H1 (cell line): ENCODE measurements around the gene REPS2. TPM values are rescaled to one million over a fixed set of nuclear protein-coding genes. Genes with fewer than 3 reads are reported as not detected.

Source experiments
- CHD1 ChIP-seq: IDR thresholded peaks from 2 replicates; pipeline ENCODE4 v1.6.1; 2012; ENCODE audit warnings: low read depth, low read length, improper control_type of control experiment
- FOSL1 ChIP-seq: IDR thresholded peaks from 2 replicates; pipeline ENCODE4 v1.6.1; 2011; ENCODE audit warnings: mild to moderate bottlenecking, low read depth, low read length, moderate library complexity; ENCODE audit not compliant: insufficient read depth
- HDAC2 ChIP-seq, 2 experiments: fragments of 300-600 bp in 1 of 2; sonication (generic) in 1 of 2; IDR thresholded peaks; 2 replicates each; pipeline ENCODE4 v1.6.1; 2011 to 2012; ENCODE audit warnings: low read depth in 2 of 2, low read length in 2 of 2, mild to moderate bottlenecking in 2 of 2, moderate library complexity in 2 of 2, borderline replicate concordance in 1 of 2, inconsistent platforms in 1 of 2
- KDM5A ChIP-seq: fragments of 200-600 bp; IDR thresholded peaks from 2 replicates; pipeline ENCODE4 v1.7.1; 2012; ENCODE audit warnings: mild to moderate bottlenecking, low read length, inconsistent platforms, mixed read lengths
- NANOG ChIP-seq: IDR thresholded peaks from 2 replicates; pipeline ENCODE4 v1.6.1; 2011; ENCODE audit warnings: low read length, low read depth, mild to moderate bottlenecking, inconsistent platforms; ENCODE audit not compliant: insufficient read depth, poor library complexity, severe bottlenecking
- PHF8 ChIP-seq: fragments of 200-600 bp; sonication (generic); conservative IDR thresholded peaks from 2 replicates; pipeline ENCODE4 v1.7.1; 2012; ENCODE audit warnings: low read depth, mild to moderate bottlenecking, inconsistent platforms, low read length, moderate library complexity
- SP1 ChIP-seq: IDR thresholded peaks from 2 replicates; pipeline ENCODE4 v1.6.1; 2011; ENCODE audit warnings: low read depth, low read length
- polyA plus RNA-seq, 7 experiments: library from polyadenylated mRNA; depleted of rRNA in 3 of 7; stranded (reverse) in 5 of 7; unstranded in 2 of 7; fragments of >200 nt in 5 of 7; fragments of 200-250 nt in 2 of 7; gene quantifications; 1 replicate in 5 of 7; 2 replicates in 1 of 7; 4 replicates in 1 of 7; pipeline versions ENCODE4 v1.2.1 to v1.2.3, GENCODE V29; 2011 to 2013; ENCODE audit warnings: missing spikeins in 2 of 7, mixed read lengths in 2 of 7
- total RNA-seq: library from RNA; stranded (reverse); fragmentation: NEBNext Ultra II Directional; extraction: Animal tissue kit (Norgen Biotek cat#: 25700); gene quantifications from 2 replicates; pipeline ENCODE4 v1.2.1, GENCODE V29; 2021

Gene REPS2
- total and polyA plus RNA-seq, 2 of the 8 experiments (the other 6 are each of a cell fraction or from before 2014, with no cell fraction given), result 0.79 to 4.3 TPM

DNA sequence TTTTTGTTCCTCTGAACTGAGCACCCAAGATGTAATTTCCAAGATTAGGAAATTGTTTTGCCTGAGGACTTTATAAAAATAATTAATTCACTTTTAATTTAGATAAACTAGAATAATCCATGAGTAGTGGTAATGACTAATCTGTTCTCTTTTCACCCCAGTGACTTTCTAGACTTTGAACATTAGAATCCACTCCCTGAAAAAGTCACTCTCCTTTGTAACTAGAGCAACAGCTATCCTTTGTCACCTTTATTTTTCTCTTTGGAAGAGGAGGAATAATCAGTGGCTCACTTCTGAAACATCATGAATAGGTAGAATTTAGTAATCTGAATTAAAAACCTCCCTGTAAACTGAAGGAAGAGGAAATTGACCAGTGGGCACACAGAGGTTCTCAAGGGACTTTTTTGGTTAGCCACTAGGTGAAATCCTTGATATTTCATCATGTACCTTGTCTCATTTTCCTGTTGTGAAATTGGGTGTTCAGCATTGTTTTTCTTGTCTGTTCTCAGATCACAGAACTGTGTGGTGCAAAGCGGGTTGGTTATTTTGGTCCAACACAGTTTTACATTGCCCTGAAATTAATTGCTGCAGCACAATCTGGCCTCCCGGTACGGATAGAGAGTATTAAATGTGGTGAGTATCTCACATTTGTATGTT, 59.4 kb downstream of the REPS2 start (continued):
- no peak for TF ChIP-seq FOSL1
- no peak for TF ChIP-seq CHD1
- TF ChIP-seq PHF8, result no peak
- TF ChIP-seq SP1, result no peak
- no peak for TF ChIP-seq NANOG
- no peak for TF ChIP-seq KDM5A
- no peak for TF ChIP-seq HDAC2 (IDR thresholded peaks at IDR 0.05; ENCODE audit: borderline replicate concordance in 1 of 2, low read depth in 2 of 2, low read length in 2 of 2)
